Activated CD4-positive, alpha-beta T cell treated with anti-CD3 and anti-CD28 coated beads, Interleukin-10, Interleukin-2, amounts not matched to agents 100 ng/mL and 50 ng/mL, durations not matched to agents 16 hours and 8 hours (primary cell): Measurements from ENCODE around the gene TSSC4.
A peak's percentile ranks its signal among the peaks of the same experiment; 100 is the strongest.
"Not testable (repeated sequence)": the region's sequence is repeated elsewhere in the genome, so short reads cannot be mapped to it uniquely, and the experiment has no call there.

ENCODE experiments used
- DNase-seq: peaks from one replicate; pipeline ENCODE4 v3.0.0-alpha.2; 2020

The TSSC4 gene

DNA sequence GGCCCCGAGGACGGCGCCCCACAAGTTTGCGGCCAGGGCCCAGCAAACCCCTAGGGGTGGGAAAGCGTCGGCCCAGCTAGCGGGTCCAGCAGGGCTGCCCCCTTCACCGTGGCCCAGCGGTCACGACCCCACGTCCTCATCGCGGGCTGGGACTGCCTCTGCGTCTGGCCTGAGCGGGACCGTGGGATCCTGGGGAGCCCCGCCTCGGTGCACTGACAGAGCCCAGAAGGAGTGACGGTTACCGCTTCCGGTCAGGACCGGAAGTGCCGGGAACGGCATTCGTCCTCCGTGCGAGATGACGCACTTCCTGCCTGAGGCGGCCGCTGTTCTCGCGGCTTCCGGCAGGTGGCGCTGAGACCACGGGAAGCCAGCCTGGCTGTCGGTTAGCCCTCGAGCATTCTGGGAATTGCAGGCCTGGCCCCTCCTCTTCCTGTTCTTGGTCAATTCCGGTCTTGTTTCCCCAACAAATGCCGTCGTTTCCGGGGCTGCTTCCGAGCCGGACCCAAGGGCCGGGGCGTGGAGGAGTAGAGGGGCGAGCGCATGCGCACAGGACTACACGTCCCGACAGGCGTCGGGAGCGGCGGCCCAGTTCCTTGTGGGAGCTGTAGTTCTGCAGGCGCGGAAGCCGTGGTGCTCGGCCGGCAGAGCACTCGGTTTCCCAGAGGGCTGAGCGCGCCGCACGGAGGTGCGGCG lies at the start of gene TSSC4:
TSS of gene TSSC4 (plus strand) at position 682 of the 693 bp plus-strand sequence. CDS start 1,884 bp downstream, outside the sequence.
- peak; percentile 100 for DNase-seq

DNA sequence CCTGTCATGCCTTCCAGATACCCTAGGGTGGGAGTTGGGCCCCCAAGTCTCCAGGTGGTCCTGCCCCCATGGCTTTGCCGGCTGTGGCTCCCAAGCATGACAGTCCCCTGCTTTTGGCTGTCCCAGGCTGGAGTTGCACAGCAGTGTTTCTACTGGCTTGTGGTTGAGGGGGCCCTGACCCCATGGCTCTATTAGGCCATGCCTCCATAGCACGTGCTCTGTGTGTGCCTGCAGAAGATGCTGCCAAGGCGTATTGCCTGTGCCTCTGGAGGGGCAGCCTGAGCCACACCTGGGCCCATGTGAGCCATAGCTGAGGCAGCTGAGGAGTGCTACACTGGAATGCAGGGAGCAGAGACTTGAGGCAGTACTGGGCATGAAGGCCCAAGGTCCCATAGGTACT lies 48.8 kb upstream of the TSSC4 start:
- DNase-seq: no peak

DNA sequence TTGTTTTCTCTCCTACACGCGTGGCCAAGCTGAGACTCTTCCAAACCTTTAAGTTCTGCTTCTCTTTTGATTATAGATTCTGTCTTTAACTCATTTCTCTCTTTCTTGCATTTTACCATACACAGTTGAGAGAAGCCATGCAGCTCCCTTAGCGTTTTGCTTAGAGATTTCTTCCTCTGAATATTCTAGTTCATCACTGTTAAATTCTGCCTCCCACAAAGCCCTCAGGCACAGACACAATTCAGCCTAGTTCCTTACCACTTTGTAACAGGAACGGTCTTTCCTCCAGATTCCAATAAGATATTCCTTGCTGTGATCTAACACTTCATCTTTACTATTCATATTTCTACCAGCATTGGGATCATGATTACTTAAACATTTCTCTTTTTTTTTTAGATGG lies 48.1 kb upstream of the TSSC4 start:
- no peak for DNase-seq

DNA sequence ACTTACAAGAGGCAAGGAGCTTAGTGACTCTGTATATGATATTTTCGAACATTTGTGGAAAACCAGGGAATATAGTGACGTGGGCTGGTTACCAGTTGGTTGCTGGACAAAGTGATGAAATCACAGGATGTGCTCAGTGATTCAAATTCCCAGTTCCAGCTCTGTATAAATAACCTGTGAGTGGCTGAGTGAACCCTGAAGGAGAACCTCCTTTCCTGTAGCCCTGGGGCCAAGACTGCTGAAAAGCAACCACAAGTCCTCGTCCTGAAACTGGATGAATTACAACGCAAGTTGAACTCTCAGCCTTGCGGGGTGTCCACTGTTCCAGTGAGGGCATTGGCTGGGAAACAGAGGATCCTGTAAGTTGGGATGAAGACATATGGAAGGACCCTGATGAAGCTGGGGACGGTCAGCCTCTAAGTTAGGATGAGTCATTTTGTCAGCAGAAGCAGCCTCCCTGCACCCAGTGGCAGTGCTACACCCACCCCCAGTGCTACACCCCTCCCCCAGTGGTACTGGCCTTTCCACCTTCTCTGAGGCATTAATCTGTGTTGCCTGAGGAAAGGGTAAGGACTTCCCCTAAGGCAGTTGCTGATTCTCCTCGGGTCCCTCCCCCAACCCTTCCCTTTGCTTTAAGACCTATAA lies 45.4 kb upstream of the TSSC4 start:
- DNase-seq: no peak

DNA sequence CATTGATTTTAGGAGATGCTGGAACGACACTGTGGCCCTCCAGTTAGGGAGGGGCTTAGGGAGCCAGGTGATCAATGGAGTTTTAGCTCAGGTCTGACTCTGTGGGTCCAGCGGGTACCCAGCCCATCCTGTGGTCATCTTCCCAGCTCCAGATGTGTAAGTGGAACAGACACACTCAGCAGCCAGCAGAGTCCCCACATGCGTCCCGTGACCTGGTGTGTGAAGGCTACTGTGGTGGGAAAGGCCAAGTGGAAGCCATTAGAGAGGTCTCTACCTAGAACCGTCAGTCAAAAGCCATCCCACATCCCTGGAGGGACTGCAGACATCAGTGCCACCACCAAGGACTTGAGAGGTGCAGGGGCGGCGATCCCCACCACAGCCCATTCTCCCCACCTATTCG lies 43.3 kb upstream of the TSSC4 start:
- DNase-seq: no peak

DNA sequence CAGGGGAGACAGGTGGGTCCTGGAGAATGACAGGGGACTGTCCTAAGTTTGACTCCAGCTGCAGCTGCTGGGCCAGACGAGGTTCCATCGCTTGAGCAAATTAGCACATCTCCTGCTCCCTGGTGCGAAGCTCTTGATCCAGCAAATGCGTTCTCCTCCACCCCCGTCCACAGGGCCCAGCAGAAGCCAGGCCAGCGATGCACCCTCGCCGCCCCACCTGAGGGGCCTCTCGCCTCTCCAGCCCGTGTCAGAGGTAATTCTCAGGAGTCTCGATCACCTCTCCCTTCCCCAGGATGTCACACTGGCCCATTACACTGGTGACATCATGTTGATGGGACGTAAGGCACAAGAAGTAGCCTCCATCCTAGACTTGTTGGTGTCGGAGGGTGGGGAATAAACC lies 42.9 kb upstream of the TSSC4 start:
- not testable (repeated sequence) for DNase-seq

DNA sequence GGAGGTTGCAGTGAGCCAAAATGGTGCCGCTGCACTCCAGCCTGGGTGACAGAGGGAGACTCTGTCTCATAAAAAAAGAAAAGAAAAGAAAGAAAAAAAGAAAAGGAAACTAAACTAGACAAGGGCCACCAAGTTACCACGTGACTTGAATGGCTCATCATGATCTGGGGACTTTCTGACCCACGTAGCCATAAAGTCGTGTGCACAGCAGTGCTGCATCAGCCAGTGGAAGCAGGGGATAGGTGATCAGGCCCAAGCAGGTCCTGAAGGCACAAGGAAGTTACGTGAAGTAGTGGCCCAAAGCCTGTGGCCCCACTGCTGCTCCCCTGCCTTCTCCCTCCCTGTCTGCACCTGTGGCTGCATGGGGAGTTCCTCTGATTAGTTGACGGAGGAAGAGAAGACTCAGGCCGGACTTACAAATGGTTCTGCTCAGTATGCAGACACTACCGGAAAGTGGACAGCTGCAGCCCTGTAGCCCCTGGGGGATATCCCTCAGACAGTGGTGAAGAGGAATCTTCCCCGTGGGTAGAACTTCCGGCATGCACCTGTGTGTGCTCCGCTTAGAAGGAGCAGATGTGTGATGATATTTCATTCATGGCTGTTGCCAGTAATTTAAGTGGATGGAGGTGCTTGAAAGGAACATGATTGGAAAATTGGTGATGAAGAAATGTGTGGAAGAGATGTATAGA lies 41.7 kb upstream of the TSSC4 start:
- no peak for DNase-seq

DNA sequence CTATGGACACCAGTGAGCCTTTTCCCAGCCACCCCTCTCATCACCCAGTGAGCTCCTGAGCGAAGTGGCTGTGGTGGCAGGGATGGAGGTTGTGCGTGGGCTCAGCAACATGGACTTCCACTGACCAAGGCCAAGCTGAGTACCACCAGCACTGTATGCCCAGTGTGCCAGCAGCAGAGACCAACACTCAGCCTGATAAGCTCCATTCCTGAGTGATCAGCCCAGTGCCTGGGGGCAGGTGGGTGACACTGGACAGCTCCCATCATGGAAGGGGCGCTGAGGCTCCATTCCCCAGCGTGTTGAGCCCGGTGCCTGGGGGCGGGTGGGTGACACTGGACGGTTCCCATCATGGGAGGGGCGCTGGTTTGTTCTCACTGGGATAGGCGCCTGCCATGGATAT lies 41.0 kb upstream of the TSSC4 start:
- no peak for DNase-seq

DNA sequence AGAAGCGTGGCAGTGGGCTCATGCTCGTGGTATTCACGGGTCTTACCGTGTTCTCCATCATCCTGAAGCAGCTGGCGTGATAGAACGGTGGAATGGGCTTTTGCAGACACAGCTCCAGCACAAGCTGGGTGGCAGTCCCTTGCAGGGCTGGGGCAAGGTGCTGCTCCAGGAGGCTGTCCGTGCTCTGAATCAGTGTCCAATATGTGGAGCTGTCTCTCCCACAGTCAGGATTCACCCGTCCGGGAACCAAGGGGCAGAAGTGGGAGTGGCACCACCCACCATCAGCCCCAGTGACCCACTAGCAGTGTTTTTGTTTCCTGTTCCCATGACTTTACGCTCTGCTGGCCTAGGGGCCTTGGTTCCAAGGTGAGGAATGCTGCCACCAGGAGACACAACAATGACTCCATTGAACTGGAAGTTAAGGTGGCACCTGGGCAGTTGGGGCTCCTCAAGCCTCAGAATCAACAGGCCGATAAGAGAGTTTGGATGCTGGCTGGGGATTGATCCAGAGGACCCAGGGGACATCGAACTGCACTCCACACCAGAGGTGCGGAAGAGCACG lies 40.4 kb upstream of the TSSC4 start:
- no peak for DNase-seq

DNA sequence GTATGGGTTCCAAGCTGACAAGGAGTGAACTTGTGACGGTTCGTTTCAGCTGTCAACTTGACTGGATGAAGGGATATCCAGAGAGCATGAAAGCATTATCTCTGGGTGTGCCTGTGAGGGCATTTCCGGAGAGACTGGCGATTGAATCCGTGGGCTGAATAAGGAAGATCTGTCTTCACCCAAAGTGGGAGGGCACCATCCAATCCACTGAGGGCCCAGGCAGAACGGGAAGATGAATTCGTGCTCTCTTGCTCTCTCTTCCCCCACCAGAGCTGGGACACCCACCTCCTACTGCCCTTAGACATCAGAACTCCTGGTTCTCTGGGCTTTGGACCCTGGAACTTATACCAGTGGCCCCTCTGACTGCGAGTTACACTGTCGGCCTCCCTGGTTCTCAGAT lies 39.0 kb upstream of the TSSC4 start:
- DNase-seq: no peak

DNA sequence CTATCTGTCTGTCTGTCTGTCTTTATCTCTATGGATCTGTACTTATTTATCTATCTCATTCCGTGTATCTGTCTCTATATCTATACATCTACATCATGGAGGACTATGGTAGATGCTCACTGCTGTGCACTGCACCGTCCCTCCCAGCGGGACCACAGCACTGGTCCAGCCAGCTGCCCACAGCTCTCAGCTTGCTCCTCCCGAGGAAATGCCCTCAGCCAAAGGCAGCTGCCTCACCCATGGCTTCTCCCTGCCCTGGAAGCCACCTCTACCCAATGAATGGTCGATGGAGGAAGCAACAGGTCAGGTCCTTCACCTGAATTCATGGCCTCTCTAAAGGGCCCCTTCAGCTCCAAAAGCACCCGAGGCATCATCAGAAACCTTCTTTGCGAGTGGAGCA lies 38.1 kb upstream of the TSSC4 start:
- DNase-seq: no peak

DNA sequence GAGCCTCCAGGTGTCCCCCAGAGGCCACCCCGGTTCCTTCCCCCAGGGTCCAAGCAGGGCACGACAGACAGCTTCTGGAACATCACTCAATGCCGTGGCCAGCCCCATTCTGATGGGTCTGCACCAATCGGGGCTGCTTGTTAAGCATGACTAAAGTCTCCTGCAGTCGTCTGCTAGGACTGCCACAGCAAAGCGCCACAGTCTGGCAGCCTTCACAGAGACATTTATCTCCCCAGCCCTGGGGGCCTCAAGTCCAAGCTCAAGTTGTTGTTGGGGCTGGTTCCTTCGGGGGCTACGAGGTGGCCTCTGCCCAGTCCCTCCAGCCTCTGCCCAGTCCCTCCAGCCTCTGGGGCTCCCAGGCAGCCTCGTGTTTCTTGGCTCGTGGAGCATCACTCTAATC lies 37.4 kb upstream of the TSSC4 start:
- no peak for DNase-seq

DNA sequence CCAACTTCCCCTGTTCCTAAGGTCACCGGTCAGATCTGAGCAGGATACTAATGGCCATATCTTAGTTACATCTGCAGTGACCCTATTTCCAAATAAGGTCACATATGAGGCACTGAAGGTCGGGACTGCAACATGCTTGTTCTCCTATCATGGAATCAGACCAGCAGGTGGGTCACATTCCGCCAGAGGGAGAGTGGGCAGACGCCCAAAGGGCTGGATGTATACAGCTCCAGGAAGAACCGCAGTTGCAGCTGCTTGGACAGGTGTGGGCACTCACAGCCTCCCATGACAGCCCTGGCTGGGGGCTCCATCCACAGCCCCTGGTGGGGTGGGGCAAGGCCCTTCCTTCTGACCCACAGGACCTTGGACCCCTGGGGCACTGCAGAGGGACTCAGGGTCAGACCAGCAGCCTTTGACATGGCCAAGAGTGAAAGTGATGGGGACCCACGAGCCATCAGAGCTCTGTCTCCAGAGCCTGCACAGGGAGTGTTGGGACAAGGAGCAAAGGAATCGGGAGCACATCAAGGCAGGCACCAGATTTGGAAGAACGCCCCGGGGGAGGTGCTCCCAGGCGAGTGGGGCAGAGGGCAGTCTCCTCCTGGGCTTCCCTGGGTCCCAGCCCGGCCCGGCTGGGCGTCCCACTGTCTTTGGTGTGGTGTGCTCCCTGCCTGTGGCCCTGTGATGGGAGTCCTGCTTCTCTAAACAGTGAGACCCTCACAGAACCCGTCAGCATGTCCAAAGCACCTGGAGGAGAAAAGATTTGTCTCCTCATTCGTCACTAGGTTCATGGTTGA lies 36.8 kb upstream of the TSSC4 start:
- no peak for DNase-seq

DNA sequence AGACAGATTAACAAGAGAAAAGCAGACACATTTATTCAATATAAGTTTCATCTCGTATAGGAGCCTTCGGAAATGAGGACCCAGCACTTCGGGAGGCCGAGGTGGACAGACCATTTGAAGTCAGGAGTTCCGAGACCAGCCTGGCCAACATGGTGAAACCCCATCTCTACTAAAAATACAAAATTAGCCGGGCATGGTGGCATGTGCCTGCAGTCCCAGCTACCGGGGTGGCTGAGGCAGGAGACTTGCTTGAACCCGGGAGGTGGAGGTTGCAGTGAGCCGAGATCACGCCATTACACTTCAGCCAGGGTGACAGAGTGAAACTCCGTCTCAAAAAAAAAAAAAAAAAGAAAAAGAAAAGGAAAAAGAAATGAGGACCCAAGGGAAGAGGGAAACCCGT lies 36.2 kb upstream of the TSSC4 start:
- DNase-seq: not testable (repeated sequence)

DNA sequence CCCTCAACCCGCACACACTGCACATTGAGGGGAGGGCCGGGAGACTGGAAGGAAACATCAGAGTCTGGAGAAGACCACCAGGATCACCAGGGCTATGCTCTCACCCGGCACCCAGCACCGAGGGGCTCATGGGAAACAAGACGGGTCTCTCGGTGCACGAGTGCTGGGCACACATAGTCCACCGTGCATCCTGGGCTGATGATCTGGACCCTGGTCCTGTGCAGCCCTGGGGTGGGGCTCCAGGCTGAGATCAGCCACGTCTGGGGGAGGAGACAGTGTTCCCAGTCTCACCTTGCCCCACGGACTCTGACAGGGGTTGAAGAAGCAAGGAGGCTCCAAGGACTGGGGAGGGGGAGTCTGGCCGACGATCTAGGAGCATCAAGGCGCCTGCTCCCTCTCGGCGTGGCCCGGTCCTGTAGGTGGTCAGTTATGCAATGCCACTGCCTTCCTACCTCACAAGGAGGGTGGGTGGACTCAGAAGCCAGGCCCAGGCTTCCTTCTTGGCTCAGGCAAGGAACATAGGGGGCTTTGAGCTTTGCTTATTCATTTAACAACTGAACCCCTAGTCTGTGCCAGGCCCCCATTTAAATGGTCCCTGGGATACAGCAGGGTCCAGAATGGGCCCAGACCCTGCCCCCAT lies 34.9 kb upstream of the TSSC4 start:
- no peak for DNase-seq

DNA sequence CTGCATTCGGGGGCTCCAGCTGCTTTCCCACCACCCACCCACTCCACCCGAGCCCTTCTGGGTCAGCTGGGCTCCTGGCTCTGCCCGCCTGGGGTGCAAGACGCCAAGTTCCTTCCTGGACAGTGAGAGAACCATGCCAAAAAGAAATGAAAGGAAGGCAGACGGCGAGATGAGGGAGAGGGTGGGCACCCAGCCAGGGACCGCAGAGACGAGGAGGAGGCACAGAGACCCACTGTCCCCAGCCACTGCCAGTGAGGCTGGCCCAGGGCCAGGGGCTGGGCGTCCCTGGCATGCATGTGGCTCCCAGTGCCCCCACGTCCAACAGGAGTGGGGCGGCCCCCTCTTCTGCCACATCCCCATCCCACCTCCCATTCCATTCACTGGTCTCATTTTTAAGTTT lies 34.3 kb upstream of the TSSC4 start:
- no peak for DNase-seq

DNA sequence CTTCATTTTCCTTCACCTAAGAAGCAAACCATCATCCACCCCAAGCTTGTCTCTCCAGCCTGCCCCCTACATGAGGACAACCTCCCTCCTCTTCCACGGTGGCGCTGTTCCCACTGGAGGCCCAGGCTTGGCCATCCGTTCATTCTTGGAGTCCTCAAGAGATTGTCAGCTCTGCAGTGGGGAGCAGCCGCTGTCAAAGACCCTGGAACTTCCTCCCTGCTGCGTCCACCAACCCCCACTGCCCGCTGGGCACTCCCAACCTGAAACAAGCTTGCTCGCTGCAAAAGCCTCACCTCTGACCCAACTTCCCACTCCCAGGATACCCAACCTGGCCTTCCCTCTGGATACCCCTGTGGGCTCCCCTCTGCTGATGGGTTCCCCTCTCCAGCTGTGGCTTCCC lies 33.8 kb upstream of the TSSC4 start:
- no peak for DNase-seq

DNA sequence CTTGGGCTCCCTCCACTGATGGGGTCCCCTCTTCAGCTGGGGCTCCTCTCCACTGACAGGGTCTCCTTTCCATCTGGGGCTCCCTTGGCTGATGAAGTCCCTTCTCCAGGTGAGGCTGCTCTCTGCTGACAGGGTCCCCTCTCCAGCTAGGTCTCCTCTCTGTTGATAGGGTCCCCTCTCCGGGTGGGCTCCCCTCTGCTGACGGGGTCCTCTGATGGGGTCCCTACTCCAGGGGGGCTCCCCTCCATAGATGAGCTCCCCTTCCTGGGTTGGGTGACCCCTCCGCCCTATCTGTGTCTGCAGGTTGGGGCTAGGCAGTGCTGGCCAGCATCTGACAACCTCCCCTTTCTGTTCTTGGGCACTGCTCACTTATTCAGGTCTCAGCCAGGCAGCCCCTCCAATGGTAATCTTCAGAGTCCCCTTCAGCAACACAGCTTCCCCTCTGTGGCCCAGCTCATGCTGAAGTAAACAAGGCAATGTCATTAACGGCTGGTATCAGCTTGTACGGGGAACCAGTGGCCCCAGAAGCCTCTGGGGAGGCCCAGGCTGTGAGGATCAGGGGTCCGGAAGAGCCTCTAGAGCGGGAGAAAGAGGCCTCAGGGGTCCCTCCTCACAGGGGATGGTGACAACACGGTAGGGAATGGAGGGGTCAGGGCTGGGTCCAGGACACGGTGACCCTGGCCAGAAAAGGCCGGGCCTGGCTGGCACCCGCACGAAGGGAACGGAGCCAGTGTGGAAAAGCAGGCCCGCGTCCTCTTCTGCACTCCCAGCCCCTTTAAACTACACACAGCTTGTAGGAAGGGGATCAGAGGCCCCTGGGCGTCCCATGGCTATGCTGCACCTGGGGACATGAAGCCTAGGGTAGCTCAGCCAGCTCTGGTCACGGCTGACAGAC lies 33.0 kb upstream of the TSSC4 start:
- no peak for DNase-seq

DNA sequence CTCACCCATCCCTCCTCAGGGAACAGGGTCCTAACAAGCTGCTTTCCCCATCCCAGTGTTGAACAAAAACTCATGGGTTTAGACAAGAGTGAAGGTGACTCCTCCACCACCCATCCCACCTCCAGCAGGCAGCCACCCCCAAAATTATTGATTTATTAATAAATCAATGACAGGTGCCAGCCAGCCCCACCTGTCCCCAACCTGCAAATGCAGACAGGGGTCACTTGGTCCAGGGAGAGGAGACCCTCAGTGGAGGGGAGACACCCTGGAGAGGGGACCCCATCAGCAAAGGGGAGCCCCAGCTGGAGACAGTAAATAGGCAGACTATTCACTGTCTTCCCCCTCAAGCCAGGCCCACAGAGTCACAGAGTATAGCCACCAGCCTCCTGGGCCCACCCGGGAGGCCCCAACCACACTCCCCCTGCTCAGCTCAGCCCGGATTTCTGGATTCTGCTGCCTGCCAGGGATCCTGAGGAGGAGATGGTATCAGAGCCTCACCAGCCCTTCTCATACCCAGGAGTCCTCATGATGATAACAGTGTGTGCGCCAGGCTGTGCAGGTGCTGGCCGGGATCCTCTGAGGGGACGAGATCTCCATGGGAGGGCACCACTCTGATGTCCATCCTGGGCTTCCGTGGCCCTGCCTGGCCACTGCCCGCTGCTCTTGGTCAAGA lies 32.2 kb upstream of the TSSC4 start:
- no peak for DNase-seq

DNA sequence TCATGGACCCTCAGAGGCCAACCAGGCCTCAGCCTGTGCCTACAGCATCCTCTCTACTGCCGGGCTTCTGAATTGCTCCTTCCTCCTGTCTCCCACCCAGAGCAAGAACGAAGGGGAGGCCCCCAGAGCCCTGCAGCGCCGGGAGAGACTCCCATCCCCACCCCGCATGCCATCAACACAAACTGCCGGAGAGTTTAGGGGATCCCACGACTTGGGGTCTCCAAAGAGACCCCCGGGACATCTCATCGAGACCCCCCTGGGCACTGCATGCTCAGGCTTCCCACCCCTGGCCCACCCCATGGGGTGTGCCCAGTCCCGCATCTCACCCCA lies 31.7 kb upstream of the TSSC4 start:
- no peak for DNase-seq

DNA sequence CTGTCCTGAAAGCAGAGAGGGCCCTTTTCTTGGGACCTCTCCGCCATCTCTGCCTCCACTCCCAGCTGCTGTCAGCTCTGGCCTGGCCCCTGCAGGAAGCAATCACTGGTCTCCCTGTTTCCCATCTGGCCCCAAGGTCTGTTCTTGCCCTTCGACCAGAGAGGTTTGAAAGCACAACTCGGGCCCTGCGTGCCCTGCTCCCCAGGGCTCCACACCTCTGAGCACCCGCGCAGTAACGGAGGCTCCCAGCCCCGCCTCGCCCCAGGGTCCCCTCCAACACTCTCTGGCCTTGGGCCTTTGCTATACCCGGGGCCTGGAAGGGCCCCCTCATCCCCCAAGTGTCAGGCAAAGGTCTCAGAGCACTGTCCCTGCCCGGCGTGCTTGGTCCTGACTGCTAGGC lies 31.2 kb upstream of the TSSC4 start:
- no peak for DNase-seq
